ENCODE data around the gene KRTAP11-1.

DNA sequence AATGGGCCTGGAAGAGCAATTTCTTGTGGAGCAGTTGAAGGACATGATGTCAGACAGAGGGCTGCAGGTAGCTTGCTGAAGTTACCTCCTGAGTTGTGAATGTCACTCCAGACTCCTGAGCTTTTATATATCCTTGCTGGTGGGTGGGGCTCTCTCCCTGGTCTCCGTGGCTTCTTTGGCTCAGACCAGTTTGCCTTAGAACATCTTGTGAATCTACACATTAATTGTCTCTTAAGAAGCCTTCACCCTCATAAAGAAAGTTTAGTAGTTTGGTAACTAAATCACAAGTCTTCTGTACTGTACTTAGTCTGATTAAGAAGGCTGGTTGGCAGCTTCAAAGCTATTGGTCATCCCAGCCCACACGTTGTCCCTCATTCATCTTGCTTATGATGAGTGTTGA, at the start of gene KRTAP11-1:
- TF ChIP-seq CTCF (IDR thresholded peaks at IDR 0.05) (no peak), EP300 (IDR thresholded peaks at IDR 0.05; ENCODE audit: low read depth) (no peak)
